Breast epithelium (tissue), 3 donors: Measurements from ENCODE around the gene HDAC4.

Experiments used
- POLR2A ChIP-seq: fragments of 450-650 bp; IDR thresholded peaks from one replicate; pipeline ENCODE4 v1.6.1; 2016; ENCODE audit warnings: antibody characterized with exemption, mild to moderate bottlenecking, moderate library complexity
- POLR2AphosphoS5 ChIP-seq, 3 donors: sonication (generic); formaldehyde crosslinking; IDR thresholded peaks; one replicate each; pipeline ENCODE4 v1.6.1; 2017; ENCODE audit warnings: antibody characterized with exemption in 3 of 3
- TF ChIP-seq, protein P1 (sequence below), 3 donors: fragments of 450-650 bp; IDR thresholded peaks; one replicate each; pipeline ENCODE4 v1.5.1; 2016 to 2017; ENCODE audit warnings: antibody characterized with exemption in 3 of 3, mild to moderate bottlenecking in 3 of 3, moderate library complexity in 3 of 3

DNA sequence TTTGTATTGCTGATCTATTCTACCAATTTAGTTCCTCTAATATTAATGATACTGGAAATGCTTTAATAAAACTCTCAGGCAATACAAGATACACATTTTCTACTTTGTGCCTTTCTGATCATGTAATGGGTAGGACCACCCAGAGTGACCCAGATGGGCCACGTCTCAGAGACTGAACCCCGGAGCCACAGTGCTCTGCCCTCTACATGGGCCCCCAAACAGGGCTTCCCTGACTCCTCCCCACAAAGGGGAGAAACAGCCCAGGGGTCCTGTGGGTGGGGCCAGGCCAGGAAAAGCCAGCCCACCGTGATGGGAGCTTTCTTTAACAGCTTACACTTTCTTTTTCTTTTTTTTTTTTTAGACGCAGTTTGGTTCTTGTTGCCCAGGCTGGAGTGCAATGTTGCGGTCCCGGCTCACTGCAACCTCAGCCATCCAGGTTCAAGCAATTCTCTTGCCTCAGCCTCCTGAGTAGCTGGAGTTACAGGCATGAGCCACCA is 18.4 kb downstream of the HDAC4 start:
- TF ChIP-seq, protein P1, sequence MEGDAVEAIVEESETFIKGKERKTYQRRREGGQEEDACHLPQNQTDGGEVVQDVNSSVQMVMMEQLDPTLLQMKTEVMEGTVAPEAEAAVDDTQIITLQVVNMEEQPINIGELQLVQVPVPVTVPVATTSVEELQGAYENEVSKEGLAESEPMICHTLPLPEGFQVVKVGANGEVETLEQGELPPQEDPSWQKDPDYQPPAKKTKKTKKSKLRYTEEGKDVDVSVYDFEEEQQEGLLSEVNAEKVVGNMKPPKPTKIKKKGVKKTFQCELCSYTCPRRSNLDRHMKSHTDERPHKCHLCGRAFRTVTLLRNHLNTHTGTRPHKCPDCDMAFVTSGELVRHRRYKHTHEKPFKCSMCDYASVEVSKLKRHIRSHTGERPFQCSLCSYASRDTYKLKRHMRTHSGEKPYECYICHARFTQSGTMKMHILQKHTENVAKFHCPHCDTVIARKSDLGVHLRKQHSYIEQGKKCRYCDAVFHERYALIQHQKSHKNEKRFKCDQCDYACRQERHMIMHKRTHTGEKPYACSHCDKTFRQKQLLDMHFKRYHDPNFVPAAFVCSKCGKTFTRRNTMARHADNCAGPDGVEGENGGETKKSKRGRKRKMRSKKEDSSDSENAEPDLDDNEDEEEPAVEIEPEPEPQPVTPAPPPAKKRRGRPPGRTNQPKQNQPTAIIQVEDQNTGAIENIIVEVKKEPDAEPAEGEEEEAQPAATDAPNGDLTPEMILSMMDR (IDR thresholded peaks at IDR 0.05), result no peak
- TF ChIP-seq POLR2AphosphoS5 (IDR thresholded peaks at IDR 0.05) (no peak), POLR2A (no peak)
